GM12873 (cell line): ENCODE results near the gene KCNJ12.

Experiments
- TF ChIP-seq, protein P1 (sequence below): IDR thresholded peaks from 2 replicates; pipeline ENCODE4 v1.5.1; 2012; ENCODE audit warnings: low read depth, mild to moderate bottlenecking, moderate library complexity, low read length, control low read depth; ENCODE audit not compliant: insufficient read depth; ENCODE audit errors: missing control alignments

The KCNJ12 gene

DNA sequence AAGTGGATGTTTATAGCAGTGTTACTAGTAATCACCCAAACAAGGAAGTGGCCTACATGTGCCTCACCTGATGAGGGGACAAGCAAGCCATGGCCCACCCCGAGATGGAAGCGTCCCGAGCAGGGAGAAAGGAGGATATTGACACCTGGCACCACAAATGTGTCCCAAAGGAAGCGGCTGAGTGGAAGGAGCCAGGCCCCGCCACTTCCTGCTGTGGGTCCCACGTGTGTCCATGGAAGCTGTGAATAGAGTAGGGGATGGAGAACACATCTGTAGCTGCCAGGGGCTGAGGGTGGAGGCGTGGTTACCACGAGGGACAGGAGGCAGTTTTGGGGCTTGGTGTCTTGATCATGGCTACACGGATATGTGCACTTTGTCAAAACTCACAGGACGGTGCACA lies 49.2 kb downstream of the KCNJ12 start:
- TF ChIP-seq, protein P1, sequence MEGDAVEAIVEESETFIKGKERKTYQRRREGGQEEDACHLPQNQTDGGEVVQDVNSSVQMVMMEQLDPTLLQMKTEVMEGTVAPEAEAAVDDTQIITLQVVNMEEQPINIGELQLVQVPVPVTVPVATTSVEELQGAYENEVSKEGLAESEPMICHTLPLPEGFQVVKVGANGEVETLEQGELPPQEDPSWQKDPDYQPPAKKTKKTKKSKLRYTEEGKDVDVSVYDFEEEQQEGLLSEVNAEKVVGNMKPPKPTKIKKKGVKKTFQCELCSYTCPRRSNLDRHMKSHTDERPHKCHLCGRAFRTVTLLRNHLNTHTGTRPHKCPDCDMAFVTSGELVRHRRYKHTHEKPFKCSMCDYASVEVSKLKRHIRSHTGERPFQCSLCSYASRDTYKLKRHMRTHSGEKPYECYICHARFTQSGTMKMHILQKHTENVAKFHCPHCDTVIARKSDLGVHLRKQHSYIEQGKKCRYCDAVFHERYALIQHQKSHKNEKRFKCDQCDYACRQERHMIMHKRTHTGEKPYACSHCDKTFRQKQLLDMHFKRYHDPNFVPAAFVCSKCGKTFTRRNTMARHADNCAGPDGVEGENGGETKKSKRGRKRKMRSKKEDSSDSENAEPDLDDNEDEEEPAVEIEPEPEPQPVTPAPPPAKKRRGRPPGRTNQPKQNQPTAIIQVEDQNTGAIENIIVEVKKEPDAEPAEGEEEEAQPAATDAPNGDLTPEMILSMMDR = no peak

DNA sequence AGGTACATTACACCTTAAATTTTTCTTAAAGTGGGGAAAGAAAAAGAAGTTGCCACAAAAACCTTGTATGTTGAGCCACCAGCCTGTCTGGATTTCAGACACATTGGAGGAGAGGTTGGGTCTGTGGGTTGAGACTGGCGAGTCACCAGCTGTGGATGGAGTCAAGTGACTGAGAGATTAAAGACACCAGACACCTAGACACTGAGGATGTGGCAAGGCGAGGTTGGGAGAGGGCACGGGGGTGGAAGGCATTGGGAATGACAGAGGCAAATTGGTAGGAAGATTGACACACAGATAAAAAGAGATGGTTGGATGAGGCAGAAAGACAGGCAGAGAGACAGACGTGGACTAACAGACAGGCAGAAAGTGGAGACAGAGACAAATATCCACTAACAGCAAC lies 49.6 kb downstream of the KCNJ12 start:
- TF ChIP-seq, protein P1 = no peak

DNA sequence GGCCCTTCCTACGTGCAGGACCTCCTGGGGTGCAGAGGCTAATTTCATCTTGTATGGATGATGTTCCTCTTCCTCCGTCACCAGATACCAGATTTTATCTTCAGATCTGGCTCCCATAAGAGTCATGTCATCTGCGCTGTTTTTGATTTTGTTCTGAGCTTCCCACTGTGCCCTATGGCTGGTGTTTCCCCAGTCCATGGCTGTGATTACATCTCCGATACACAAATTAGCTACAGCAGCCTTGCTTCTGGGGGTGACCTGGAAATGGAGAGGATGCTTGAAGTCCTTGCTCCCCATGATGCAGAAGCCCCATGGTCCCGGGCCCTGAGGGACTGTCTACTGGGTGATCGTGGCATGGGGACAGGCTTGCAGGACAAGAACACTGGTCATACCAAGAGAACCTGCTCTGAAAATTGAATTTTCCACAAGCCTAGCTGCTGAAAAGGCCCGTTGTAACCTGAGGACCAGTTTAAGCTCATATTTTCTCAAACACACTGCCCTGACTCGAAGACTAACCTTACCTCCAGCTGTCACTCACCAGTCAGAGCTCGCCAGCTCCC lies 69.0 kb downstream of the KCNJ12 start:
- TF ChIP-seq, protein P1 = no peak

DNA sequence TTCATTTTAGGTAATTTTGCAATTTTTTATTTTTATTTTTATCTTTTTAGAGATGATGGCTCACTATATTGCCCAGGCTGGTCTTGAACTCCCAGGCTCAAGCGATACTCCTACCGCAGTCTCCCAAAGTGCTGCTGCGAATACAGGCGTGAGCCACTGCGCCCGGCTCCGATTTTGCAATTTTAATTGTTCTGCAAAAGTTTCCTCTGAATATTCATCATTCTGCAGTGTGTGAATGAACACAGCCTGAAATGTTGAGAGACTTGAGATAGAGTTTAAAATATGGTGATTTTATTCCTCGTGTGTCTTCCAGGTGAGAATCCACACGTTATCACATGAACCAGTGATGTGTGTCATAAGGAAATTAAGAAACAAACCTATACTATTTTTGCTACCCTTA lies 75.8 kb downstream of the KCNJ12 start:
- TF ChIP-seq, protein P1 = no peak

DNA sequence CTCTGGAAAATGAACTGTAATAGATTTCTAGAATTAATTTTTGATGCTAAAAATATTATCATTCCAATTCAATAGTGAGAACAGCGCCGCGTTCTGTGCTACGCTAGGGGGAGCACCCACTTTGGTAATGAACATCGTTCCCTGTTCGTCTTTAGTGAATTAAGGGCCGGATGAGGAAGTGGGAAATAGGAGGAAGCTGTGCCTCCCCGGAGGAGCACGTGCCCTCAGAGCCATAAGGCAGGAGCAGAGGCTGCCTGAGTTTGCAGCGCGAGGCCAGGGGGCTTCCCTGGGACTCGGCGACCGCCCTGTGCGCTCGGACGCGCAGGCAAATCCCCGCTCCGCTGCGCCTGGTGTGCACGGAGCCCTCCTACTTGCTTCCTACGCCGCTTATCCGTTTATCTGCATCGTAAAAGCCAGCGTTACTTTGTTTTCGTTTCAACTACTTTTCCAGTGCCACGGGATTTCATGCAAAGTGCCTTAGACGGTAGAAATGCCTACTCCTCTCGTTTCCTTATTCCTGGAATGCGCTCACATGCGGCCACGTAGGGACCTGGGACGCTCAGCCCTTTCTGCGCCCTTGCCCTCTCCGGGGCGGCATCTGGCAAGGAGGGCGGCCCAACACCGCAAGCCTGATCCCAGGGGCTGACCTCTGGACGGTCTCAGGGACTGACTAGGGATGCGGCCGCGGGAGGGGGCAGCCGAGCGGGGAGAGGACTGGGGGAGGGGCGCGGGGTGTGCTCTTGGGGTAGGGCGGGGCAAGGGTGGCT lies 76.4 kb downstream of the KCNJ12 start:
- TF ChIP-seq, protein P1 = peak; percentile 40

DNA sequence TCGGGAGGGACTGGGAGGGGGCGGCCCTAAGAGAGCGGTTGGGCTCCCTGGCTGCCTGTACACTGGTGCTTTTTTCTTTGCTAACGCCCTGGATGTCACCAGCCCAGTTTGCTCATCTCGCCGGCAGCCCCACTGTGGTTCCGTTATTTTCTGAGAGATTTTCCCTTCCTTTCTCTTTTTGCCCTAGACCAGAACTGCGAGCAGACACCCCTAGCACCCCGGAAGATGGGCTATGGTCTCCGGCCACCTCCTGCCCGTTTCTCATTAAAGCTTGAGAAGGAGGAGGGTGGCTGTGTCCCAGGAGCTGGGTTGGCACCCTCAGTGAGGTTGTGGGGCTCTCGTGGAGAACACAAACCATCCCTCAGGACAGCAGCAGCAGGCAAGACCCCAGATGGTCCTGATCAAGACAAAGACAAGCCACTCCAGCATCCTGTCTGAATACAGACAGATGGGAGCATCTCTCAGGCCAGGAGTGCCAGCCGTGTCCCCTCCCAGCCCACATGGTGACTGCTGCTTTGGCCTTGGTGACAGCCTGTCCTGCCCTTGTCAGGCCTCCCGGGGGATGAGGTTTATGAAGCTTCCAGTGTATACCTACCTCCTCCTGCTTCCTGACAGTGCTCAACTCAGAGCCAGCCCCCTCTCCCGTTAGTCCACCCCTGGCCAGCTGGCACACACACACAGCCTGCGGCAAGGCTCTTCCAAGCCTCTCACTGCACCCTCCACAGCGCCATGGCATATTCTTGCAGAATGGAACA lies 77.2 kb downstream of the KCNJ12 start:
- TF ChIP-seq, protein P1 = no peak

DNA sequence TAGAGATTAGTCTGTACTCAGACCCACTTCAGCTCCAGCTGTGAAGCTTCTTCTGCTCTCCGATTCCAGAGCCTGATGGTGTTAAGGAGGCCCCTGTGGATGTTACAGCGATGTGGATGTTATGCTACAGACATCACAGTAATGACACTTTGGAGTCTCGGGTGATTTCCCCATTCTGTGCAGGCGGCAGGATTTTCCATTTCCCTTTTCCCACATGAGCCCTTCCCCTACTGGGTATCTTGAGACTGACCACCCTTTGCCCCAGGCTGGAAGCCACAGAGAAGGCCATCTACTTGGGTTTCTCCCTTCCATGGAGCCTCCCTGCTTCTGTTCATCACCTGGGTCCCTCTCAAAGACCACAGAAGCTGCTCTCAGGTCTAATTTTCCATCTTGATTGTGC lies 78.3 kb downstream of the KCNJ12 start:
- TF ChIP-seq, protein P1 = no peak
